Measurements from ENCODE around the gene KIAA1958.

Gene KIAA1958

DNA sequence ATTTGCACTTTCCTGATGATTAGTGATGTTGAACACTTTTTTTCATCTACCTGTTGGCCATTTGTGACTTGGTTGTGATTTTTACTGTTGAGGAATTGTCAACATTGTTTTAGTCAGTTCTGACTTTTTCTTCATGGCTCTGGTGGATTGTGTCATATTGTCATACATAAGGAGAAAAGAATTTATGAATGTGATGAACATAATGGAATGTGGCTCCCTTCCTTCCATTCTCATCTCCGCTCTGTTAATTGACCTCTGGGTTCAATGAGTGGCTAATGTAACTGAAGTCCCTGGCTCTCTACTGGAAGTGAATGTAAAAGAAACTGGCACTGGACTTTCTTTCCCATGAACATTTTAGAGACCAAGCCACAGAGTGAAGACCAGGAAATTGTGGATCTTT lies 49.2 kb downstream of the KIAA1958 start:
- Histone ChIP-seq H3K4me1 (ENCODE audit: control insufficient read depth in 1 of 2, insufficient read depth in 2 of 2, low read length in 2 of 2) (no peaks in the 10 kb centered on the region), H3K27ac (ENCODE audit: low read depth, low read length) (no peak overlapping the region), H3K4me3 (ENCODE audit: low read depth in 1 of 2, low read length in 2 of 2) (no peak overlapping the region), H3K27me3 (ENCODE audit: control insufficient read depth in 1 of 2, insufficient read depth in 2 of 2, low read length in 2 of 2) (no peaks in the 10 kb centered on the region), H3K9me3 (ENCODE audit: control insufficient read depth in 1 of 2, low read length in 2 of 2) (no peaks in the 10 kb centered on the region), H3K9ac (ENCODE audit: low read depth in 1 of 2, low read length in 2 of 2) (no peak overlapping the region), H3K36me3 (ENCODE audit: control insufficient read depth in 1 of 2, insufficient read depth in 2 of 2, low read length in 2 of 2) (no peaks in the 10 kb centered on the region)

- H3K4me1 ChIP-seq (ENCODE audit: control insufficient read depth in 1 of 2, insufficient read depth in 2 of 2, low read length in 2 of 2): no peaks in the 10 kb centered on the region
- H3K27me3 ChIP-seq (ENCODE audit: control insufficient read depth in 1 of 2, insufficient read depth in 2 of 2, low read length in 2 of 2): no peaks in the 10 kb centered on the region
- H3K9ac ChIP-seq (ENCODE audit: low read depth in 1 of 2, low read length in 2 of 2): no peak overlapping the region
- H3K4me3 ChIP-seq (ENCODE audit: low read depth in 1 of 2, low read length in 2 of 2): no peak overlapping the region
- H3K36me3 ChIP-seq (ENCODE audit: control insufficient read depth in 1 of 2, insufficient read depth in 2 of 2, low read length in 2 of 2): no peaks in the 10 kb centered on the region
- H3K9me3 ChIP-seq (ENCODE audit: control insufficient read depth in 1 of 2, low read length in 2 of 2): no peaks in the 10 kb centered on the region
- H3K27ac ChIP-seq (ENCODE audit: low read depth, low read length): no peak overlapping the region
Measured at GRCh38 chr9:112537561-112537960, 50.9 kb downstream of the KIAA1958 start.

DNA sequence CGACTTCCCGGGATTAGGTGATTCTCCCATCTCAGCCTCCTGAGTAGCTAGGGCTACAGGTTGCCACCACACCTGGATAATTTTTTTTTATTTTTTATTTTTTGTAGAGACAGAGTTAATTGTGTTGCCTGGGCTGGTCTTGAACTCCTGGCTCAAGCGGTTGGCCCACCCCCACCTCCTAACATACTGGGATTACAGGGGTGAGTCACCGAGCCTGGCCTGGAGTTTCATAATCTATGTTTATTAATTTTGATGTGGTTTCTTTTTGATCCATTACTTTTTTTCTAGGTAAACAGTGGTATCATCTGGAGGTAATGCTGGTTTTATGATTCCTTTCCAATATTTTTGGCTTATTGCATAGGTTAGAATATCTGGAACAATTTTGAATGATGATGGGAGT lies 54.2 kb downstream of the KIAA1958 start:
- Histone ChIP-seq H3K4me1 (ENCODE audit: control insufficient read depth in 1 of 2, insufficient read depth in 2 of 2, low read length in 2 of 2) (no peaks in the 10 kb centered on the region), H3K27me3 (ENCODE audit: control insufficient read depth in 1 of 2, insufficient read depth in 2 of 2, low read length in 2 of 2) (no peaks in the 10 kb centered on the region), H3K27ac (ENCODE audit: low read depth, low read length) (no peak overlapping the region), H3K36me3 (ENCODE audit: control insufficient read depth in 1 of 2, insufficient read depth in 2 of 2, low read length in 2 of 2) (no peaks in the 10 kb centered on the region), H3K9ac (ENCODE audit: low read depth in 1 of 2, low read length in 2 of 2) (no peak overlapping the region), H3K9me3 (ENCODE audit: control insufficient read depth in 1 of 2, low read length in 2 of 2) (no peaks in the 10 kb centered on the region), H3K4me3 (ENCODE audit: low read depth in 1 of 2, low read length in 2 of 2) (no peak overlapping the region)

- H3K9me3 ChIP-seq (ENCODE audit: control insufficient read depth in 1 of 2, low read length in 2 of 2): no peaks in the 10 kb centered on the region
Measured at GRCh38 chr9:112541685-112542084, 55.1 kb downstream of the KIAA1958 start.

GRCh38 chr9:112542593-112543292 lies 56.1 kb downstream of the KIAA1958 start:
- H3K9ac ChIP-seq (ENCODE audit: low read depth in 1 of 2, low read length in 2 of 2): no peak overlapping the region
- H3K27me3 ChIP-seq (ENCODE audit: control insufficient read depth in 1 of 2, insufficient read depth in 2 of 2, low read length in 2 of 2): no peaks in the 10 kb centered on the region
- H3K36me3 ChIP-seq (ENCODE audit: control insufficient read depth in 1 of 2, insufficient read depth in 2 of 2, low read length in 2 of 2): no peaks in the 10 kb centered on the region
- H3K4me1 ChIP-seq (ENCODE audit: control insufficient read depth in 1 of 2, insufficient read depth in 2 of 2, low read length in 2 of 2): peaks cover under 1 to 11% of the 10 kb centered on the region in 2 donors
- no peak overlapping the region for H3K27ac ChIP-seq (ENCODE audit: low read depth, low read length)
- no peaks in the 10 kb centered on the region for H3K9me3 ChIP-seq (ENCODE audit: control insufficient read depth in 1 of 2, low read length in 2 of 2)
- H3K4me3 ChIP-seq (ENCODE audit: low read depth in 1 of 2, low read length in 2 of 2): no peak overlapping the region

More at GRCh38 chr9:112541685-112542084, 55.1 kb downstream of the KIAA1958 start:
- no peak overlapping the region for H3K4me3 ChIP-seq (ENCODE audit: low read depth in 1 of 2, low read length in 2 of 2)
- no peak overlapping the region for H3K9ac ChIP-seq (ENCODE audit: low read depth in 1 of 2, low read length in 2 of 2)
- H3K27ac ChIP-seq (ENCODE audit: low read depth, low read length): no peak overlapping the region
- no peaks in the 10 kb centered on the region for H3K36me3 ChIP-seq (ENCODE audit: control insufficient read depth in 1 of 2, insufficient read depth in 2 of 2, low read length in 2 of 2)
- H3K27me3 ChIP-seq (ENCODE audit: control insufficient read depth in 1 of 2, insufficient read depth in 2 of 2, low read length in 2 of 2): no peaks in the 10 kb centered on the region
- peaks cover 0 to 8% of the 10 kb centered on the region in 2 donors for H3K4me1 ChIP-seq (ENCODE audit: control insufficient read depth in 1 of 2, insufficient read depth in 2 of 2, low read length in 2 of 2)

DNA sequence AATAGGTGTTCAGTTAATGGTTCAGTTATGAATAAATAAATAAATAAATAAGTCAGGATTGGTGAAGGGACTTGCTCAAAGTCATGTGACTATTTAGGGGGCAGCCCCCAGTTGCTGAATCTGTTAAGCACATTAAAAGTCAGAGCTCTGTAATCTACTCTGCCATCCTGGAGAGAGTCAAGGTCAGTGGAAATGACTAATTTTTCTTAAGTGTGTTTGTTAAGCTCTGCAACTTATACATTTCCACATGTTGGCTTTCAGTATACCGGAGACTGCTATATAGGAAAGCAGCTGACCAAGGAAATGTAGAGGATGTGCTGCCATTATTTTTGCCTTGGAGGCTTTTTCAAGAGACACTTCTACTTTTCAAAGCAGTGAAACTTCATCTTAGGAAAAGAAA lies 57.9 kb downstream of the KIAA1958 start:
- Histone ChIP-seq H3K27ac (ENCODE audit: low read depth, low read length) (no peak overlapping the region), H3K9me3 (ENCODE audit: control insufficient read depth in 1 of 2, low read length in 2 of 2) (no peaks in the 10 kb centered on the region), H3K9ac (ENCODE audit: low read depth in 1 of 2, low read length in 2 of 2) (no peak overlapping the region), H3K4me3 (ENCODE audit: low read depth in 1 of 2, low read length in 2 of 2) (no peak overlapping the region), H3K36me3 (ENCODE audit: control insufficient read depth in 1 of 2, insufficient read depth in 2 of 2, low read length in 2 of 2) (no peaks in the 10 kb centered on the region), H3K27me3 (ENCODE audit: control insufficient read depth in 1 of 2, insufficient read depth in 2 of 2, low read length in 2 of 2) (no peaks in the 10 kb centered on the region), H3K4me1 (ENCODE audit: control insufficient read depth in 1 of 2, insufficient read depth in 2 of 2, low read length in 2 of 2) (peaks cover 5 to 12% of the 10 kb centered on the region in 2 donors)

DNA sequence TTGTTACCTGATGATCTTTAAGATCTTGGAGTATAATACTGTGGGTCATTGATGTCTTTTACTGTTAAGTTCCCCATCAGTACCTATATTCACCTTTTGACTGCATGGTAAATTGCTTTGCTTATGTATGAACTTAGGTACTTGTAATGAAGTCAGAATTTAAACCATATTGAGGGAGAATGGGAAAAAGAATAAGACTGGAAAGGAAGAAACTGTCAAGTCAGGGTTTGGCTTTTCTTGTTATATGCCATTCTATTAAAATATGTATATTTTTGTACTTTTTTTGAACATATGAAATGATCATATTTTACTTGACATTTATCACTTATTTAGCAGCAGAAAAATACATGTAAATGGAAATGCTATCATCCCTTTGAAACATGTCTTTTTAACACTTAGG lies 58.6 kb downstream of the KIAA1958 start:
- H3K27me3 ChIP-seq (ENCODE audit: control insufficient read depth in 1 of 2, insufficient read depth in 2 of 2, low read length in 2 of 2): no peaks in the 10 kb centered on the region
- H3K27ac ChIP-seq (ENCODE audit: low read depth, low read length): no peak overlapping the region
- H3K36me3 ChIP-seq (ENCODE audit: control insufficient read depth in 1 of 2, insufficient read depth in 2 of 2, low read length in 2 of 2): no peaks in the 10 kb centered on the region
- H3K4me1 ChIP-seq (ENCODE audit: control insufficient read depth in 1 of 2, insufficient read depth in 2 of 2, low read length in 2 of 2): peaks cover 5 to 12% of the 10 kb centered on the region in 2 donors
- no peaks in the 10 kb centered on the region for H3K9me3 ChIP-seq (ENCODE audit: control insufficient read depth in 1 of 2, low read length in 2 of 2)
- no peak overlapping the region for H3K4me3 ChIP-seq (ENCODE audit: low read depth in 1 of 2, low read length in 2 of 2)
- no peak overlapping the region for H3K9ac ChIP-seq (ENCODE audit: low read depth in 1 of 2, low read length in 2 of 2)

DNA sequence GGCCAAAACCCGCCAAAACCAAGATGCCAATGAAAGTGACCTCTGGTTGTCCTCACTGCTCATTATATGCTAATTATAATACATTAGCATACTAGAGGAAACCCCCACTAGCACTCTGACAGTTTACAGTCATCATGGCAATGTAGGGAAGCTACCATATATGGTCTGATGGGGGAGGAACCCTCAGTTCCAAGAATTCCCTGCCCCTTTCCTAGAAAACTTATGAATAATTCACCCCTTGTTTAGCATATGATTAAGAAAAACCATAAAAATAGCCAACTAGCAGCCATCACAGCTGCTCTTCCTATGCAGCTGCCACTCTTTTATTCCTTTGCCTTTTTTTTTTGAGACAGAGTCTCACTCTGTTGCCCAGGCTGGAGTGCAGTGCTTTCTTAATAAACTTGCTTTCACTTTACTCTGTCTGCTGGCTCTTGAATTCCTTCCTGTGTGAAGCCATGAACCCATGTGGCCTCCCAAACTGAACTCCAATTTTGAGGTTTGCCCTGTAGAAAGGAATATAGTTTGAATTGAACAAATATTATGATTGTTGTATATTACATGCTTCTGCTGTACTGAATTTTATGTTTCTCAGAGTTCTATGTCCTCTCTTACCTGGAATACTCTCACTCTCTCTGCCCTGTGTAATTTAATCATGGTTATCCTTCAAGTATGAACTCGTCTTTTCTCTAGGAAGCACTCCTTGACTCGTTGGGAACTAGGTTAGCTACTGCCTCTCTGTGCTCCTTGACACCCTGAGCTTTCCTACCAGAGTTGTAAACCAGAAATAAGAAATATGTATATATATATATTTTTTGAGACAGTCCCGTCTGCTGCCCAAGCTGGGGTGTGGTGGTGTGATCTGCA lies 59.8 kb downstream of the KIAA1958 start:
- Histone ChIP-seq H3K9me3 (ENCODE audit: control insufficient read depth in 1 of 2, low read length in 2 of 2) (no peaks in the 10 kb centered on the region), H3K9ac (ENCODE audit: low read depth in 1 of 2, low read length in 2 of 2) (no peak overlapping the region), H3K4me1 (ENCODE audit: control insufficient read depth in 1 of 2, insufficient read depth in 2 of 2, low read length in 2 of 2) (peaks cover 5 to 12% of the 10 kb centered on the region in 2 donors), H3K4me3 (ENCODE audit: low read depth in 1 of 2, low read length in 2 of 2) (no peak overlapping the region), H3K27me3 (ENCODE audit: control insufficient read depth in 1 of 2, insufficient read depth in 2 of 2, low read length in 2 of 2) (no peaks in the 10 kb centered on the region), H3K36me3 (ENCODE audit: control insufficient read depth in 1 of 2, insufficient read depth in 2 of 2, low read length in 2 of 2) (no peaks in the 10 kb centered on the region), H3K27ac (ENCODE audit: low read depth, low read length) (no peak overlapping the region)

DNA sequence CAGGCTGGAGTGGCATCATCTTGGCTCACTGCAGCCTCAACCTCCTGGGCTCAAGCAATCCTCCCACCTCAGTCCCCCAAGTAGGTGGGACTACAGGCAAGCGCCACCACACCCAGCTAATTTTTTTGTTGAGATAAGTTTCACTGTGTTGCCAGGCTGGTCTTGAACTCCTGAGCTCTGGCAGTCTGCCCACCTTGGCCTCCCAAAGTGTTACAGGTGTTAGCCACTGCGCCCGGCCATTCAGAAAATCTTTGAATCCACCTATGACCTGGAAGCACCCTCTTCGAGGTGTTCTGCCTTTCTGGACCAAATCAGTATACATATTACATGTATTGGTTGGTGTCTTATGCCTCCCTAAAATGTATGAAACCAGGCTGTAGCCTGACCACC lies 61.4 kb downstream of the KIAA1958 start:
- H3K4me1 ChIP-seq (ENCODE audit: control insufficient read depth in 1 of 2, insufficient read depth in 2 of 2, low read length in 2 of 2): peaks cover 5 to 12% of the 10 kb centered on the region in 2 donors
- no peaks in the 10 kb centered on the region for H3K9me3 ChIP-seq (ENCODE audit: control insufficient read depth in 1 of 2, low read length in 2 of 2)
- no peak overlapping the region for H3K27ac ChIP-seq (ENCODE audit: low read depth, low read length)
- H3K4me3 ChIP-seq (ENCODE audit: low read depth in 1 of 2, low read length in 2 of 2): no peak overlapping the region
- no peaks in the 10 kb centered on the region for H3K27me3 ChIP-seq (ENCODE audit: control insufficient read depth in 1 of 2, insufficient read depth in 2 of 2, low read length in 2 of 2)
- no peak overlapping the region for H3K9ac ChIP-seq (ENCODE audit: low read depth in 1 of 2, low read length in 2 of 2)
- H3K36me3 ChIP-seq (ENCODE audit: control insufficient read depth in 1 of 2, insufficient read depth in 2 of 2, low read length in 2 of 2): no peaks in the 10 kb centered on the region

GRCh38 chr9:112548836-112549595 lies 62.4 kb downstream of the KIAA1958 start:
- Histone ChIP-seq H3K36me3 (ENCODE audit: control insufficient read depth in 1 of 2, insufficient read depth in 2 of 2, low read length in 2 of 2) (no peaks in the 10 kb centered on the region), H3K4me3 (ENCODE audit: low read depth in 1 of 2, low read length in 2 of 2) (no peak overlapping the region), H3K27me3 (ENCODE audit: control insufficient read depth in 1 of 2, insufficient read depth in 2 of 2, low read length in 2 of 2) (no peaks in the 10 kb centered on the region), H3K9me3 (ENCODE audit: control insufficient read depth in 1 of 2, low read length in 2 of 2) (no peaks in the 10 kb centered on the region), H3K9ac (ENCODE audit: low read depth in 1 of 2, low read length in 2 of 2) (no peak overlapping the region), H3K27ac (ENCODE audit: low read depth, low read length) (no peak overlapping the region), H3K4me1 (ENCODE audit: control insufficient read depth in 1 of 2, insufficient read depth in 2 of 2, low read length in 2 of 2) (peaks cover 10 to 18% of the 10 kb centered on the region in 2 donors)
